GM19372 (cell line): ENCODE data around the gene C1orf226.

ENCODE experiments used
- ATAC-seq: cut with Tn5 transposase; IDR thresholded peaks from one replicate; pipeline ENCODE4 v1.9.1; 2021; ENCODE audit warnings: mild to moderate bottlenecking, low read depth, moderate library complexity; ENCODE audit not compliant: unreplicated experiment

Gene C1orf226

DNA sequence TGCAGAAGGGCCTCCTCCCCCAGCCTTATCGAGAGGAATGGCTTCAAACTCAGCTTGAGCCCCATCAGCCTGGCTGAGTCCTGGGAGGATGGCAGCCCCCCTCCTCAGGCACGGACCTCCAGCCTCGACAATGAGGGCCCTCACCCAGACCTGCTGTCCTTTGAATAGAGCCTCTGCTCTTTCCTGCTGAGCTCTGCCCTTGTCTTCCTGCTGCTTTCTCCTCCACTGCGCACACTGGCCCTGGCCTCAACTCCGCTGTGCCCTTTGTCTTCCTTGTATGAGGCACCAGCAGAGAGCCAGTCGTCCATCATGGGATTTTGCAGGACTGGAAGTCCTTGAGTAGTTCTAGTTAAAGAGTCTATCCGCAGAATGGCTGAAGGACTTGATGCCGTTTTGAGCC is 2.0 kb downstream of the C1orf226 start:
- no peak for ATAC-seq

DNA sequence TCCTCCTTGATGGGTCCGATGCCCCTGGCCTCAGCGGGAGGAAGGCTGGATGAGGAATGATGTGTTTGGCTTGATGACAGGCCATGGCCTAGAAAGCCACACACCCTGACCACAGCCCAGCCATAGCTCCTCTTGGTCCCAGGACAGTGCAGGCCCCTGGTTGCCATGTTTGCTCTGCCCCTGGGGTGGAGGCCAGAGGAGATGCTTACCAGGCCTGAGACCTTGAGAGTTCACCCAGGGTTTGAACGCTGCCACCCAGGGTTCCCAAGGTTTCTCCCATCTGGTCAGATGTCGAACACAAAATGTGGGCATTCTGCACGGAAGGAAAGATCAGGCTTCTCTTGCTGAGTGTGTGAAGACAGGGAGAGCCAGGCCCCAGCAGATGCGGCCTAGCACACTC is 2.6 kb downstream of the C1orf226 start:
- no peak for ATAC-seq

DNA sequence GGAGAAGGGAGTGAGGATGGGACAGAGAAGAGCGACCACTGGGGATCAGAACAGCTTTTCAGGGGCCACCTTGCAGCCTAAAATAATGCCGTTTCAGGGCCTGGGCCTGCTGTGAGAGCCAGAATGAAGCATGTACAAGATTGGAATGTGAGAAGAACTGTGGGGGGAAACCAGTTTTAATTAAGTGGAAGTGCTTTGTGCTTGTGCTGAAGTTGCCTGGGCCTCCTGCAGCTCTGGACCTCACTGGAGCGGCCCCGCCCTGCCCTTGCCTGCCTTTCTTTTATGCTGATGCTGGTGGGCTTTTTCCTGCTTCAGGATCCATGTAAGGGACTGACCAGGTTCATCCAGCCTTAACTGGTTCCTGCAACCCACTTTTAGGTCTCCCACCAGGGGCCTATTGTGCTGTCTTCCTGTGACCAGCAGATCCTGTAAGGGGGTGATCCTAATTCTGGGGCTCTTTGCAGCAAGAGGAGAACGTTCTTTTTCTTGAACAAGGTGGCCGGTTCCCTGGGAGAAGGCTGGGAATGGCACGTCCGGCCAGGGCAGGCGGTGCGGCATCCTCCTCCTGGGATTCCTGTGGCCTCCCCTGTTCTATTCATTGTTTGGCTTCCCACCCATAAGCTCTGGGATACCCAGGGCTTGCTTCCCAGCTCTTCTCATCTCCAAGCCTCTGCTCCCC is 3.2 kb downstream of the C1orf226 start:
- no peak for ATAC-seq

DNA sequence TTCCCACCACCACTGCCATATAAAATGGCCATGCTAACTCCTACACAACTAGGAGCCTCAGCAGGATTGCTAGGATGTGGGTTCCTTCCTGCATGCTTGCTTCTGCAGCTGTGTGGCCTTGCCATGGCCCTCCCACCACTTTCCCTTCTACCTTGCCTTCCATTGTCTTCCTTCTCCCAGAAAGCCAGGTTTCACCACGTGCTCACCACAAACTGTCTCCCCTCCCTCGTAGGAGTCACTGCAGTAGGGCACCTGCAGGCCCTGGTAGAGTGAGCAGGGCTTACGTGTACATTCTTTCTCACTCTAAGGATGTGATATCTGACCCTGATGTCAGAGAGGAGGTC is 3.7 kb downstream of the C1orf226 start:
- ATAC-seq: no peak

DNA sequence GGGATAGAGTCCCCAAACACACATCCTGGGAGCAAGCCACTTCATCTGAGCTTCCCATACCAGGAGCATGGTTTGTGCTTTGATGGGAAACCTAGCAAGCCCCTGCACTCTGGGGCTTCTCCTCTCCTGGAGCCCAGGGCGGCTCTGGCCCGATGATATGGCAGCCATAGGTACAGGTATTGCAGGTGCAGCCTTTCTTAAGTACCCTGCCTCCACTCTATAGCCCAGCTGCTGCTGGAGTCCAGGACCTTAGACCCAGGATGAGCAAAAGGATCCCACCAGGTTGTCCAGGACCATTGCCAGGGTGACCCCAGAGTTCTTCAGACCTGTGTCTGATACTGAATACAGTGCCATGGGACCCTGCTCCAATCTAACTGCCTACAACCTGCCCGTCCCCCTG is 4.2 kb downstream of the C1orf226 start:
- no peak for ATAC-seq

DNA sequence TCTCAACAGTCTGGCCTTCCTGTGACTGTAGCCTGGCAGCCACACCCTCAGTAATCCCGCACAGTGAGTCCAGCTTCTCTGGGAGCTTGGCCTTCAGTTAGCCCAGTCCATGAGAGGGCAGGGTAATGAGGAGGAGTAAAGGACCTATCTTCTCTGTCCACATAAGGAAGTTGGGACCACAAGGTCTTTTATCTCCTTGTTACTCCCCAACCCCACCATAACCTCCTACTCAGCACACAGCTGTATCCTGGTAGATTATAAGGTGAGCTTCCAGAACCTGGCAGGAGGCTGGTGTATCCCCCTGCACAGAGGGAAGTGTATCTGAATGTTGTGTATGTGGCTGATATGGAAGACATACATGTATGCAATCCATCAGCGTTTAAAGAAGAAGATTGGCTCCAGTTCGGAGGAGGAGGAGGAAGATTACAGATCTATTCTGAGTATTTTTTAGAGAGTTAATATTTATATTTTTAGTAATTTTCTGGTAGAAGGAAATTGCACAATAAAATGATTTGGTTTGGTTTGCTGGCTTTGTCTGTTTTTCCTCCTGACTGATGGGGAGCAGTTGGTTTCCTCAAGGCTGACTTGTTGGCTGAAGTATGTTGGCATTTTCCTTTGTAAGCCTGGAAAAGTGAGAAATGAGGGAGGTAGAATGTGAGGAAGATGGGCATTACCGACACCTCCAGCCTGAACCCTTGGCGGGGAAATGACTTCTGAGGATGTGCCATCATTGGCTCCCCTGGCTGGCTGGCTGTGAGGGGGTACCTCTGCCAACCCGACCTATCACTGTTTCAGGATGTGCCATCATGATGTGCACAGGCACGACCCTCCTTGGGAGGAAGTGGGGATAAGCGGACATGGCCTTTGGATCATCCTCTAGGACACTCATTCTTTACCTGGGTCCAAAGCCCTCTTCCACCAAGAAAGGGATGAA is 5.0 kb downstream of the C1orf226 start:
- no peak for ATAC-seq

DNA sequence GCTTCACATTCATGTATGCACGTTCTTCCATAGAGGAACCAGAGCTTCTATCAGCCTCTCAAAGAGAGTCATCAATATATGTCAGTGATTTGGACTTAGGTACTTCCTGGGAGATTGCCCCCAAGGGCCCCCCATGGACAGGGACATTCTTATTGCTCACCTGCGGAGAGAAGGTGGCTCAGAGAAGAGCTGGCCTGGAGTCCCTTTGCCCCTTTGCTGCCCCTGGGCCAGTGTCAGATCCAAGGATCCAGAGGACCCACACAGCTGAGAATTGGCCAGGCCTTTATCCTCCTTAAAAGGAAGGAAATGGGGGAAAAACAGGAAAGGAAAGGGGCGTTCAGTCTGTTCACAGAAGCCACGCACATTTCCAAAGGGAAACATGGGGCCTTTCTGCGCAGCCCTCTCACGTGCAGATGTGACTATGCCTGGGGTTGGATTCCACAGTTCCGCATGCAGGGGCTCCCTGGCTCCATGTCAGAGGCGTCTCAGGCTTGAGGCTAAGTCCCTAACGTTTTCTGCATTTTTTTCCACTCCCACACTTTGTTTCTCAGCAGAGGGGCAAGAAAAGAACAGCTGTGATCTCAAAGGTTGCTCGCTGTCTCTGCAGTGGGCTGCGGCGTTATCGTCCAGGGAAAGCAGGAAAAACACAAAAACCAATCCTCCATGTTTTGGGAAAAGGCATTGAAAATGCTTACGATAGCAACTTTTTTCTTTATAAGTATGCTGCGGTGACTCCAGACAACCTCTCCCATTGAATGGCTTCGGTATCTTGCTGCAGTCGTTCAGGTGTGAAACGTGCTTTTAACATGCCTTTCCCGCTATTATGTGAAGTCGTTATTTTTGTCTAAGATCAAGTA is 5.9 kb downstream of the C1orf226 start:
- no peak for ATAC-seq

DNA sequence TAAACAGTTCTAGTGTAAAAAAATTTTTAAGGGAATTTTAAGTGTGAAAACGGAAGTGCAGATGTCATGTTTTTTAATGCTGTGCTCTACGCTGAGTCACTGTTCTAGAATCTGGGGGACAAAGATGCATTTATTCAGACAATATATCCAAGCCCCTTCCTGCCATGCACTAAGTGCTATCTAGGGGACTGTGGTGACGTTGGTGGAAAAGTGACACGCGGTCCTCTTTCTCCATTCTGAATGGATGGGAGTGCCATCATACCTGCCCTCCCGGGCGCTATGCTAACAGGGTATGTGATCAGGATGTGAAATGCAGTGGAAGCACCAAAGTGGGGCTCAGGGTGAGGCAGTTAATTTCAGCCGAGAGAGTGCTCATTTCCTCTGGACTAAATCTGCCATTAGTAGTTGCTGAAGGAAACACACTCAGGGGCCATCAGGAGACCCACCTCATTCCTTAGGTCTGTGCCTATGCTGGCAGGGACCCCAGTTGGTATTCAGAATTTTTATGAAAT is 6.6 kb downstream of the C1orf226 start:
- ATAC-seq: no peak

DNA sequence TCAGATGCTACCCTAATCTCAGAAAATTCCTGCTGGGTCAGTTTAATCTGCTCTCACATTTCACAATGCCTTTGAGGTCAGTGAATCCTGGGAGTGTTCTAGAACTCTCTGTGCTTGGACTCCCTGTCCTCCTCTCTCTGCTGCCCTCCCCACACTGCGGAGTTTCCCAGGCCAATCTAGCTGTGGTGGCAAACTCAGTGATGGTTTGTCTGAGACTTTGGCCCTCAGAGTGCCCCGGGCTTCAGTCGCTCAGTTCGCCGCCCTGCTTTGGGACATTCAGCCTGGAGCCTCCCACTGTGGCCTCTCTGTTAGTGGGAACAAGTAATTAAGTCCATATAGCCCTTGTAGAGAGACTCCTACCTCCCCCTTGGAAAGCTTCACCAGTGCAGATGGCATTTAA is 7.1 kb downstream of the C1orf226 start:
- no peak for ATAC-seq

DNA sequence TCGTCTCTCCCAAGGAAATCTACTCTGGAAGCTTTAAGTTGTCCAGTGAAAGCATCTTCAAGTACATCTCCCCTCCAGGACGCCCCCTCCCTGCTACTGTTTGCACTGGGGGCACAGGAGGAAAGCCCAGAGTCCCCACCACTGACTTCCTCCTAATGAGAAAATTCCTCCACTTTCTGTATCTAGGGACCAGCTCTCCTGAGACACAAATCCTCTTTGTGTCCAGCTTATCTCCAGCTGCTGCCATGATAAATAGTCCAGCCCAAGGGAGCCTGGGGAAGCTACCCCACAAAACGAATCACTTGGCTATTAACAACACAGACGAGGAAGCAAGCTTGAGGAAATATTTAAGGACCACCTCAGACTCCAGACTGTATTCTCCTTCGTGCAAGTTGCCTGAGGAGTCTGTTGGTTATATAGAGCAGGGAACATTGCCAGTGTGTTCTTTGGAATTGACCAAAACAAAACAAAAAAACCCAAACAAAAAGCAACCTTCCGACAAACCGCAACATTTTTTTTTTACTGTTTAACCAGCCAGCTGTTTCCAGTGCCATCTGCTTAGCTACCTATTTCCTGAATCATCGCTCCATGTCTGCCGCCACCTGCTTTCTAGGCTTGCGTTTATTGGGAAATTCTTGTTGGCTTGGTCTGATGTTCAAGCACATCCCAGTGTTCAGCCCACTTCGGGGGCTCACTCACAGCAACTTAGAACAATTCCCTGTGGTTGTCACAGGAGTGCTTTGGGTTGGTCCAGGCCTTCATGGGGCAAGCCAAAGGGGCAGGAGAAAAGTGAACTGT is 7.7 kb downstream of the C1orf226 start:
- ATAC-seq: no peak

DNA sequence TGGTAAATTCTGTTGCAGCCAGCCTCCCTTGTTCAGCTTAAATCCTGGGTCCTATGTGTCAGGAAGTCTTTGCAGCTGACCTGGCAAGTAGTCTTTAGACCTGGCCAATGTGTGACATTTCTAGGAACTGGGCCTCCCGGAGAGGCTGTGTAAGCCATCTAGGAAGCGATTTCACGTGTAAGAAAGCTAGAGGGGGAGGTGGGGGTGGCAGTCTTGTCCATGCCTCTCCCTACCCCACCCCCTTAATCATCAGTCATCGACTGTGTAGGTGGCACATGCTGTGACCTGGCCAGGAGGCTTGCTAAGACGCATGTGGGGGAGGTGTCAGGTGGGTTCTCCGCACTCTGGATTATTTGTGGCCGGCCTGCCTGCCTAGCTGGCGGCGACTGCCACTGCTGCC is 8.4 kb downstream of the C1orf226 start:
- ATAC-seq: no peak

DNA sequence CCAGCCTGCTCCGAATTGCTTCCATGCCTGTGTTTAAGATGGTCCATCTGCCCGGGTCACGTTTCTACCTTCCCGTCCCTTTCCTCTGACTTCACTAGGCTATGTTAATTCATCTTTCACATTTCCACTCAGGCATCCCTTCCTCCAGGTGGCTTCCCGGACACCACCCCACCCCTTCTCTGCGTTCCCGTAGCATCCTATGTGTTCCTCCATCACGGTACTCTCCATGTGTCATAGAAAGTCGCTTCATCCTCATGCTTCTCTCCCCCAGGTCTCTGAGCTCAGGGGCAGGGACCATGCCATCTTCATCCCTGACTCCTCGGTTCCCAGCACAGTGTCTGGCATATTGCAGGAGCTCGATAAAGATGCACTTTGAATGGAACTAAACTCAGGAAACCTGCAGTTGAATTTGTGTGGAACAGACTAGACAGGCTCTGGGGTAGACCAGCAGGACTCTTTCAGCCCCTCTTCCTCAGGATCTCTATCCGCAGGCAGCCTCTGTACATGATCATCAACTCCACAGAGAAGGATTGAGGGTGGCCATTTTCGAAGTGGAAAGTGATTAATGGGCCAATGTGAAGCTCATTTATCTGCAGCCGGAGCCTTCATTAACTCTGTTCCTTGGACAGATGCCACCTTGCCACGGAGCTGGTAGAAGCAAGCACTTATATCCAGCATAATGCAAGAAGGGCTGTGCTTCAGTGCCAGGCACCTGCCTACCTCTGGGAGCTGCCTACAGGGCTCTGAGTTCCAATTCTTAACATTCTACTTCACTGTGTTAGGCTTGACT is 9.1 kb downstream of the C1orf226 start:
- no peak for ATAC-seq

DNA sequence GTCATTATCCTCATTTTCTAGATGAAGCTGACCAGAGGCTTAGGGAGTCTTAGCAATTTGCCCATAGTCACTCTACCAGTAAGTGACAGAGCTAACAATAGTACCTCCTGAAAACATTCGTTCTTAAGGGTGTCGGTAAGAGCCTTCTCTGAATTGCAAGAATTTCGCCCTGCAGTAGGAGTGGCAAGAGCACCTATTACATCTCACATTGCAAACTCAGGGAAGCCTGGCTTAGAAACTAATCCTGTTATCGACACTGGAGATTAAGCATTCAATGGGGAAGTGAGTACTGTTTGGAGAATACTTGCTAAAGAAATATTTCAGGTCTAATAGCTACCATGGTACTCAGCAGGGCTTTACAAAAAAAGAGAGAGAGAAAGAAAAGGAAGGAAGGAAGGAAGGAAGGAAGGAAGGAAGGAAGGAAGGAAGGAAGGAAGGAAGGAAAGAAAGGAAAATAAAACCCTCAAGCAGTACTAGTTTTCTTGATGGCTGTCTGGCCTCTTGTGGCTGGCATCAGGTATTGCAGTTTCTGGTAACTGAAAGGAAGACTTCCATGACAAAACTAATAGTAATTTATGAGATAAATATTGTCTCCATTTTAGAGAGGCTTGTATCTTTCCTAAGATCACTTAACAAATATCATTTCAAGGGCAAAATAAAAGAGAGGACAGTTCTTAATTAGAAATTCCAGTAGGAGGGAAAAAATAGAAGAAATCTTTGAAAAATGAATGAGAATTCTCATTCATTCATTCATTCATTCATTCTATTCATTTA is 10.4 kb downstream of the C1orf226 start:
- ATAC-seq: no peak

DNA sequence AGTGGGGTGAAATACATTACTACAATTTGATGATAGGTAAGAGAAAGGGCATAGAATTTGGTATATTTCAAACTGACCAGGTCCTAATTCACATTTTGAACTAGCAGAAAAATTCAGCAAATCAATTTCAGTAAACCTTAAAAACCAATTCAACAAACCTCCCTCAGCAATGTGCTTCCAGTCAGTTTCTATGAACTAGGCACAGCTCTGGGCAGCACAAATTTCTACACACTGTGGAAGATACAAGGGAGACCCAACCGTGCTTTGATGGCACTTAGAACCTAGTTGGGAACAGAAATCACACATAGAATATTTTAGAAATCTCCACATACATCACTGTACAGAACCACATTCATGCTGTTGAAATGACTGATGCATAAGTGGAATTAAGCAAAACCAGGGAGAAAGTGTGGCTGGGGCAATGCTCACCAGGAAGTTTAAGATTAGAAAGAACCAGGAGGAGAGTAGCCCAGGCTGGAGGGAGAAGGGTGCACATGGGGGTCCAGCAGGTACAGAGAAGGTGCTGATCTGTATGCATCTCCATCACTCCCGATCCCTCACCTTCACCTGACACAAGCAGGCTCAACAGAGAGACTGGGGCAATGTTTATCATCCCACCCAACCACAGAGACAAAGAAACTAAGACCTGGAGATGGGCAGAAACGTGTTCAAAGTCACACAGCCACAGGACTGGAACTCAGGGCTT is 14.8 kb downstream of the C1orf226 start:
- no peak for ATAC-seq

DNA sequence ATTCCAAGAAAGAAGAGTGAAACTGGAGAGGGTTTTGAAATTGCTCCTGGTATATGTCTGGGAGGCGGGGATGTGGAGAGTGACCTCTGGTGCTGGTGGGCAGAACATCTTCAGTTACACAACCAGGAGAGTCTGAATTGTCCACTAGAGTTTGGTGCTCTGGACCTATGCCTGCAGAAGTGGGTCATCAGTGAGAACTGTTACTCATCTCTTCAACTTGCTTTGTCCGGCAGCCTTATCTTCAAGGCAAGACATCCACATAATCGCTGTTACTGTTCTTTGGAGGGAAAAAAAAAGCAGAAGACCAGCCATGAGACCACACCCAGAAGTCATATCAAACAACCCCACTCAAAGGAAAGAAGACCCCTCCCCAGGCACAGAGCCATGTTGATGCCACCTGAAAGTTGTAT is 15.5 kb downstream of the C1orf226 start:
- ATAC-seq: no peak

DNA sequence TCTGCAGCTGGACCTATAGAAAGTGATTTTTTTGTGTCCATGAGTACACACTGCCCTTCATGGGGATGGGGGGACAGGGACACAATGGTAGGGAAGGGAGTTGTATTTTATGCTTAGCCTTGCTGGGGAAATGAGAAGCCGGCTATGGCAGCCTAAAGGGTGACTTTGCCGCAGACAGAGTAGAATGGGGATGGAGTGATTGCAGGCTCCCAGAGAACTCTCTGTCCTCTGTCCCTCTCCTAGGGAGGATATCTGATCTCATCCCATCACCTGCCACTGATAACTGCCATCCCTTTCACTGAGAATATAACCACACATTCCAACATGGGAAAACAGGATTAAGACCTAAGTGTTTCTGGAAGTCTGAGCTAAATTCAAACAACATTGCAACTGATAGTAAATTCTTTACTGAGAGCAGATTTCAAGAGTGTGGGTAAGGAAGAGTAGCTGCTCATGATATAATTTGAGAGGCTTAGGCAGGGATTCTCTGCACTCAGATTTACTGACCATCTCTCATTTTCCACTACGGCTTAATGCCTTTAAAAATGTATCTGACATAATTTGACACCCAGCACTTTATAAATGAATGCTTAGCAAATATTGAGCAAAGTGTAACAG is 16.5 kb downstream of the C1orf226 start:
- no peak for ATAC-seq

DNA sequence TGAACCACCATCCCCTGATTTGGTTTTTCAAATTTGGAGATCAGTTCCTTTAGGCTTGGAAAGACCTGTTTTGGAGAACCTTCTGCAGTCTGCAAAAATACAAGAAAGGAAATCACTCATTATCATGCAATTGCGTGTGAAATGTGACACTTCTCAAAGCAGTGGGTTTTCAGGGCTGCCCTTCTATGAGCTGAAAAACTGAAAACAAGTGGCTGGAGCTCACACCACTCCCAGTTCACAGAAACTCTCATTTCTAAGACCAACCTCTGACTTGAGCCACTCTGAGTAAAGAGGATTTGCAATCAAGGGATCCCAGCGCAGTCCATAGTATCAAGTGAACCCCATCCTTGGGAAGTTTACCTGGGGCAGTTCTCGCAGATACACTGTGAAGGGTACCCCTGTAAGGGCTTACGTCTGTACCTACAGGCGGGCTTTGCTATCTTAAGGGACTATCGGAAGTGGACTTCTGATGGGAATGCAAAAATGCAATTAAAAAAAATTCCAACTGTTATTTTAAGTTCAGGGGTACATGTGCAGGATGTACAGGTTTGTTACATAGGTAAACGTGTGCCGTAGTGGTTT is 17.6 kb downstream of the C1orf226 start:
- no peak for ATAC-seq
